AG09309 (cell line): ENCODE measurements around the gene CTDNEP1.

Source experiments
- DNase-seq: peaks from one replicate; pipeline ENCODE4 v3.0.0-alpha.2; 2010; ENCODE audit warnings: low read depth
- H3K4me3 ChIP-seq: 2 replicates; pipeline ENCODE4 v1.5.1; 2011; ENCODE audit warnings: mild to moderate bottlenecking, low read depth, low read length, moderate library complexity; ENCODE audit not compliant: control insufficient read depth
- CTCF ChIP-seq: IDR thresholded peaks from 2 replicates; pipeline ENCODE4 v1.5.1; 2011; ENCODE audit warnings: mild to moderate bottlenecking, low read depth, low read length, inconsistent platforms; ENCODE audit not compliant: insufficient read depth, control insufficient read depth; ENCODE audit errors: missing control alignments

Gene CTDNEP1

GRCh38 chr17:7261379-7262191, 10.1 kb upstream of the CTDNEP1 start:
- no peak for TF ChIP-seq CTCF
- DNase-seq = no peak
- H3K4me3 ChIP-seq = peak overlapping the region; percentile 36

DNA sequence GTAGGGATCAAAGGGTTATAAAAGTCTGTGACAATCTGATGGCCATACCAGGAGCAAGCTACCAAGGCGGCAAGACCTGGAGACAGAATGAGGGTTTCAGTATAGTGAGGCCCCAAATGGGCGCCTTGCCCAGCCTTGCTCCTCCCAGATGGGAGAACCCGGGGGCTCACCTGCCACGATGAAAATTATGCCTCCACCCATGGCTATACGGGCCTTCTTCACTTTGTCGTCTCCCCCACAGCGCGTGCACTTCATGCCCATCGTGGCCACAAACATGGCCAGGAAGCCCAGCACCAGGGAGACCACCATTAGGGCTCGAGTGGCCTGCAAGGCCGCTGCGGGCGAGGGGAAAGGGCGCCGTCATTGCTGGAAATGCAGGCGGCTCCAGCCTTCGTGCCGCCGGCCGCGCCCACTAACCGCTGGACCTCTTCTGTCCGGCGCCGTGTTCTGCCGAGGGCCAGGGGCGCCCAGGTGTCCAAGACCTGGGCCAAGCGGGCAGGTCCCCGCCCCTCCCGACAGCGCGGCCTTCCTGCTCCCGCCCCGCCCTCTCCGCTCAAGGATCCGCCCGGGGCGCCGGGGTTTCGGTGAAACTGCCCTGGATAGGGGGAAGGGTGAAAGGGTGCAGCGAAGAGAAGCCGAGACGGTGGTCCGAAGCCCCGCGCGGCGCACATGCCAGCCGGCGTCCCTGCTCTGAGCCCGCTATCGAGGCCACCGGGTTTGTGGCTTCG, 9.3 kb upstream of the CTDNEP1 start:
- no peak for DNase-seq
- TF ChIP-seq CTCF = no peak
- H3K4me3 ChIP-seq = peak overlapping the region; percentile 36

DNA sequence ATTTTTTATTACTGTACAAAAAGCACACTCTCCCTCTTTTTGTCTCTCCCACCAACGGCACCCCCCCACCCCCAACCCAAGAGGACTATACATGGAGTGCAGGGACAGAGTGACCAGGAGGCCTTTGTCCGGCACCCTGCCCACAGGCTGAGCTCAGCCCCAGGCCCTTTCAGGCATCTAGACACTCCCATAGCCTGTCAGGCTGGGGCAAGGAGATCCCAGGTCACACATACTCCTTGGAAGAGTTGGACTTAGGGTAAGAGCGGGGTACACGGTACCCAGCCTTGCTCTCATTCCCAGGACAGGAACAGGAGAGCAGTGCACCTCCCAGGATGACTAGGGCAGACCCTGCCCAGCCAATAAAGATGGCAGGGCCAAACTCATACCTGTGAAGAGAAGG, 8.6 kb upstream of the CTDNEP1 start:
- no peak for TF ChIP-seq CTCF
- no peak overlapping the region for H3K4me3 ChIP-seq
- no peak for DNase-seq

- no peak overlapping the region for H3K4me3 ChIP-seq
- TF ChIP-seq CTCF = no peak
Measured at GRCh38 chr17:7259555-7259889, 8.0 kb upstream of the CTDNEP1 start.

DNA sequence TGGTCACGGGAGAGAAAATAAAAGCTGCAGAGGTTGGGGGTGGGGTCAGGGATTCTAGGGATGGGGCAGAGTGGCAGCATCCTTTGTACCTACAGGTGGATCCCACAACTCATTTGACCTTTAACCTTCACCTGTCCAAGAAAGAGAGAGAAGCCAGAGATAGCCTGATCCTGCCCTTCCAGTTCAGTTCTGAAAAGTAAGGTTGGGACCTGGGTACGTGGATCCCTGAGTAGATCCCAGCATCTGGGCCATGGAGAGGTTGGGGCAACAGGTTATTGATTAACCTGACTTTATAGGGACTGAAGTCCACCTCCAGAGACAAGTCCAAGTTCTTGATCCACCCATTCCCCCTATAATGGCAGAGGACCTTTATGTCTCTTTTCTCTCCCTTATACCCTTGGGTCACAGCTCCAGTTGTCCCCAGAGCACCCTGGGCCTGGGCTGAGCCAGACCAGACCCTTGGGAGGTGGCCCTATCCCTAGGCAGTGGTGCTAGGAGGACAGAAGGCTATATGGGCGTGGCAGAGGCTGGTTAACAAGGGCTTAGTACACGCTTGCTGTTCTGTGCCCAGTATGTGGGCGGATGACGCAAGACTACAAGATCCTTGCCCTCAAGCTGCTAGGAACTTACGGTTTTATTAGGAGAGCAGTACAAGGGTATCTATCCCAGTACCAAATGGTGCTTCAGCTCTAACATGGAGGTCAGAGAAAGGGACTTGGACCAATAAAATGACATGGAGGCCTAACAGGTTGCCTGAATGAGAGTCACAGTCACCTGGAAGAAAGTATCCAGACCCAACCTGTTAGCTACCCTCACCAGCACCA, 7.4 kb upstream of the CTDNEP1 start:
- DNase-seq = no peak
- no peak for TF ChIP-seq CTCF
- H3K4me3 ChIP-seq = no peak overlapping the region

More at GRCh38 chr17:7259555-7259889, 8.0 kb upstream of the CTDNEP1 start:
- no peak for DNase-seq

GRCh38 chr17:7256766-7257456, 5.4 kb upstream of the CTDNEP1 start:
- TF ChIP-seq CTCF = no peak
- DNase-seq = no peak
- no peak overlapping the region for H3K4me3 ChIP-seq
